Inflammatory macrophage treated with lipopolysaccharide for 4 hours (primary cell): Measurements from ENCODE around the gene NLRP11.

Source experiments
- DNase-seq: peaks from one replicate; pipeline ENCODE4 v3.0.0-alpha.2; 2020

The NLRP11 gene

GRCh38 chr19:55831846-55832245 is at the start of gene NLRP11:
TSS of gene NLRP11 (minus strand) at chr19:55831999. CDS start at chr19:55818174, 13,825 bp downstream.
- no peak for DNase-seq

GRCh38 chr19:55877211-55877610 is 45.4 kb upstream of the NLRP11 start:
- no peak for DNase-seq

- no peak for DNase-seq
These were observed 38.9 kb upstream of the NLRP11 start for GRCh38 chr19:55870736-55871135.

GRCh38 chr19:55867101-55867500 is 35.3 kb upstream of the NLRP11 start:
- no peak for DNase-seq

- DNase-seq, result no peak
These were observed 34.7 kb upstream of the NLRP11 start for GRCh38 chr19:55866521-55866920.

- no peak for DNase-seq
These were observed 27.2 kb upstream of the NLRP11 start for GRCh38 chr19:55858969-55859368.

- DNase-seq, result no peak
These were observed 26.6 kb upstream of the NLRP11 start for GRCh38 chr19:55858401-55858800.

- DNase-seq, result no peak
These were observed 26.2 kb upstream of the NLRP11 start for GRCh38 chr19:55857974-55858373.

GRCh38 chr19:55857149-55857548 is 25.4 kb upstream of the NLRP11 start:
- DNase-seq, result peak; percentile 0

- no peak for DNase-seq
These were observed 23.4 kb upstream of the NLRP11 start for GRCh38 chr19:55855160-55855559.

- DNase-seq, result no peak
These were observed 7.1 kb upstream of the NLRP11 start for GRCh38 chr19:55838906-55839305.

GRCh38 chr19:55838251-55838650 is 6.5 kb upstream of the NLRP11 start:
- DNase-seq, result no peak

- DNase-seq, result no peak
These were observed 4.5 kb upstream of the NLRP11 start, which contains the start of gene NLRP4 for GRCh38 chr19:55836340-55836739. TSS of gene NLRP4 (plus strand) at chr19:55836540. CDS start at chr19:55852081, 15,541 bp downstream.

- DNase-seq, result no peak
These were observed 877 bp upstream of the NLRP11 start for GRCh38 chr19:55832676-55833075.

- no peak for DNase-seq
These were observed 1.1 kb downstream of the NLRP11 start for GRCh38 chr19:55830656-55831055.

GRCh38 chr19:55820037-55820436 is 11.8 kb downstream of the NLRP11 start:
- no peak for DNase-seq

GRCh38 chr19:55813906-55814305 is 17.9 kb downstream of the NLRP11 start:
- DNase-seq, result no peak

GRCh38 chr19:55812449-55812848 is 19.4 kb downstream of the NLRP11 start:
- no peak for DNase-seq

- no peak for DNase-seq
These were observed 20.5 kb downstream of the NLRP11 start for GRCh38 chr19:55811340-55811739.

- DNase-seq, result peak; percentile 46
These were observed 22.3 kb downstream of the NLRP11 start for GRCh38 chr19:55809381-55810058.

GRCh38 chr19:55802281-55802680 is 29.5 kb downstream of the NLRP11 start:
- DNase-seq, result no peak

- DNase-seq, result no peak
These were observed 30.4 kb downstream of the NLRP11 start for GRCh38 chr19:55801416-55801815.

- DNase-seq, result no peak
These were observed 36.8 kb downstream of the NLRP11 start for GRCh38 chr19:55795021-55795420.

GRCh38 chr19:55781112-55781511 is 50.7 kb downstream of the NLRP11 start:
- no peak for DNase-seq

GRCh38 chr19:55778331-55778730 is 53.5 kb downstream of the NLRP11 start:
- DNase-seq, result no peak
